IPS-NIHi7 (cell line): ENCODE results near the gene SLCO2A1.

Source experiments
- DNase-seq: peaks from one replicate; pipeline ENCODE4 v3.0.0; 2012; ENCODE audit warnings: mixed read lengths; ENCODE audit errors: extremely low spot score

SLCO2A1 gene

DNA sequence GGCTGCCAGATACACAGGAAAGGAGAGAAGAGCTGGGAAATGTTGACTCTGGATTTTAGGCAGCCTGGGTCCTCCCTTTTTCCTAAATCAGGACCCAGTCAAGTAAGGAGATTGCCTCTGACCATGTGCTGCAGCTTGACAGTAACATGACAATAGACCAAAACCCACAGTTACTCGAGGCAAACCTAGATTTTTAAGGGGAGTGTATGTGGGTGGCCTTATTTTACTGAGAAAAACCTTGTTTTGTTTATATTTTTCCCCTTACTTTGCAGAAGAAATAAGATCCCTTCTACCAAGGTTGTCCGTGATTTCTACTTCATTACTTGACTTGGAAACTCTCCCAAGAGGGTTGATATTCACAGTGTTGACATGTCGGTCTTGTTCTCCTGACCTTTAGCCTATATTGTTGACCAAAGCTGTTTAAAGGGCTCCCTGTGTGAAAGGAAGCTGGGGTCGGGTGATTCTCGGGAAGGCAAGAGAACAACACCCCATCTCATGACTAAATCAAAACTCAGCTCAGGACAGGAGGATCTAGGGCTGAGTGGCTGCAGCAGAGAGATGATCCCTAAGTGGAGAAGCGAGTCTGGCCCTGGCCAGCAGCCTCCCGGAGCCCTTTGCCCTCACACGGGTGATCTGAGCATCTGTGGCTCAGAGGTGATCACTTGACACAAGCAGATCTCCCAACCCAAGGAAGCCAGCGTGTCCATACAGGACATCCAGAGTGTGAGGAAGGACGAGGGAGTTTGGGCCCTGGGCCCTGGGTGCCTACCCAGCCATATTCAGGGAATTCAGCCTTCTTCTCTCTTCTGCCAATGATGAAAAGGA, 31.0 kb upstream of the SLCO2A1 start:
- no peak for DNase-seq

DNA sequence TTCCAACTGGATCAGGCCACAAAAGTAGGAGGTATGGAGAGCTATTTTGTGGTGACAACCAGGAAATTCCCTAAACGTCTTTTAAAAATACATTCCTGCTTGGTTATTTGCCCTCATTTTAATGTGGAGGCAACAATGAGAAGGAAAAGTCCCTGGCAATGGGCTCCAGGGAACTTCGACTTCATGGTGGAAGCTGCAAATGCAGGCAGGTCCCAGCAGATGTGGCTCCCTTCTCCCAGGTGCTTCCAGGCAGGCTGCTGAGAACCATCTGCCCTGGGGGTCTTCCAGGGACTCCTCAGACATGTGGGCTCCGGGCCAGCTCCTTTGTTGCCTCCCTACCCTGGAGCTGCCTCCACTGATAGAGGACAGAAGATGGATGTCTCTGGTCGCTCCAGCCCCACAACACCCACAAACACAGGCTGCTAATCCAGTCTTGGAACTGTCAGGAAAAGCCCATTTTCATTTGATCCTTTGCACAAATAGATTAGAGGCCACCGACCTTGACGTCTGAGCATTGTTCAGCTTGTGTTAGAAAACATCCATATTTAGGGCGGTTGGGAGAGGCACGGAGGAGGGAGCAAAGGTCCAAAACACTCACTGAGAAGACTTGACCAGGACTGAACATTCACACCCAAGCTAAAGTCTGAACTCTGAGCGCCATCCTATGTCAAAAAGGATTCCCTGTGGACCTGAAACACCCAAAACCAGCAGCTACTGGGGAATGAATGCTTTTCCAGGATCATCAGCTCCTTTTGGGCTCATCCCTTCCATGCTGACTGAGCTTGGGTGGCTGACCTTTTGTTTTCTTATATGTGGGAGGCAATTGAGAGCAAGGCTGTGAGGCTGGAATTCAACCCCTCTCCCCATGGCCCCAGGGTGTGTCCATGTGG, 30.2 kb upstream of the SLCO2A1 start:
- DNase-seq, result peak; percentile 28

GRCh38 chr3:134059035-134059601, 29.4 kb upstream of the SLCO2A1 start:
- no peak for DNase-seq

- DNase-seq, result peak; percentile 35
These were observed 28.0 kb upstream of the SLCO2A1 start for GRCh38 chr3:134057654-134058110.

DNA sequence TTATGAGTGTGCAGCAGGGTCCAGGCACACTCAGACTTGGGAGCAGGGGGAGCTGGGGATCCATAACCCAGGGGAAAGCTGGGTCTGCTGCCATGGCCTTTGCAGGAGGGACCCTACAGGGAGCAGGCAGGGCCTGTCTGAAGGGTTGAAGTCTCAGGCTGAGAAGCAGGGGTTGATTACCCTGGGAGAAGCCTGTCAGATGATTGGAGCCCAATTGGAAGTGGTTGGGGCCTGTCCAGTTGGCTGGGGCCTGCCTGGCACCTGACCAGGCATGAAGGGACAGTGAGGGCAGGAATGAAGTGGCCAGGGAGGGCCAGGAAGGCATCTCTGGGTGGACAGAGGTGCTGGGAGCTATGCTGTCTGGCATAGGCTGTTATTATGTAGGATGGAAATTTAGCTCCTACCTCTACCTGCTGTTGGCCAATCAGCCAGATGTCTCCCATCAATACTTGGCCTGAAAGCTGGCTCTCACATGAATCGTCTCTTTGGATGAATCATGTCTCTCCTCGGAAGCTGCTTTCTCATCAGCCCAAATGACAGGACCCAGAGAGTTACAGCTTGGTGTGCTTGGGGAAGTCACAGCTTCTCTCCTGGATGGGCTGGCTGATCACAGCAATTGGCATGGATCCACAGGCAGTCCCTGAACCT, 27.4 kb upstream of the SLCO2A1 start:
- DNase-seq, result no peak

DNA sequence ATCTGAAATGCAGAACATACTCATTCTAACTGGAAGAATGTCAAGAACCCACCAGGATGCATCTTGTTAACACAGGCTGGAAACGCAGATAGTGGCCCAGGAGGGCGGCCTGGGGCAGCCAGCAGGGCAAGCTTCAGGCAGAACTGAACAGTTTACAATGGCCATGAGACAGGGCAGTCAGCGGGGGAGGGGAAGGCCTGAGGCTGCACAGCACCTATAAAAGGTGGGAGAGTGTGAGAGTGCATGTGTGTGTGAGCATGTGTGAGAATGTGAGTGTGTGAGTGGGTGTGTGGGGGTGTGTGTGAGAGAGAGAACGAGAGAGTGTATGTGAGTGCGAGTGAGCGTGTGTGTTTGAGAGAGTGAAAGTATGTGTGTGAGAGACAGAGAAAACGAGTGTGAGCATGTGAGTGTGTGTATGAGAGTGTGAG, 26.8 kb upstream of the SLCO2A1 start:
- no peak for DNase-seq

DNA sequence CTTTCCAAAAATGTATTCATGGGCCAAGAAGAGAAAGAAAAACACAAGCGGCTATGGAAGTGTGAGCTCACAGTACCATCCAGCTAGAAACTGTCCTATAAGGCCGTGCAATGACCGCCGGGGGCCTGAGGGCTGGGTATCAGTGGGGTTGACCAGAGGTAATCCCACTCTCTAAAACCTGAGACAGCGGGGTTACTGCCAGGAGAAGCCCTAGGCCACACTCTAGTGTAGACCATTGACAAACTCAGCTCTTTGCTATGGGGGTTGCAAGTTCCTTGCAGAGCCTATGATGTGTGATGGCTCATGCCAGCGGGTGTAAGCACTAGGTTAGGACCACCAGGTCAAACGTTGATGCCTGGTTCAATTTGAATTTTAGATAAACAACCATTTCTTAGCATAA, 25.9 kb upstream of the SLCO2A1 start:
- no peak for DNase-seq

GRCh38 chr3:134054881-134055280, 25.2 kb upstream of the SLCO2A1 start:
- no peak for DNase-seq

DNA sequence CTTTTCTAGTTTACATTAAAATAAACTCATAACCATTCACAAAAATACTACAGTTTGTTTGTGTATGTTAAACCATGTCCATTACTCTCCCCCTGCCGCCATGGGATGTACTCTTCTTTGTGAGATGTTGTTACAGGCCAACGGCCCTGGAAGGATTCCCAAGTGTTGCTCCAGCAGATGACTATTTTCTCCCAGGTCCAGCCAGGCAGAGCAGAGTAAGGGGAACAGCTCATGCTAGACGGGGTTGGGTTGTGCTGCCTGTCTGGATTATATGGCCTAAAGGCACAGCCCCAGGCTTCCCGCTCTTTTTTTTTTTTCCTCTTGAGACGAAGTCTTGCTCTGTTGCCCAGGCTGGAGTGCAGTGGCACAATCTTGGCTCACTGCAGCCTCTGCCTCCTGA, 24.5 kb upstream of the SLCO2A1 start:
- DNase-seq, result no peak

DNA sequence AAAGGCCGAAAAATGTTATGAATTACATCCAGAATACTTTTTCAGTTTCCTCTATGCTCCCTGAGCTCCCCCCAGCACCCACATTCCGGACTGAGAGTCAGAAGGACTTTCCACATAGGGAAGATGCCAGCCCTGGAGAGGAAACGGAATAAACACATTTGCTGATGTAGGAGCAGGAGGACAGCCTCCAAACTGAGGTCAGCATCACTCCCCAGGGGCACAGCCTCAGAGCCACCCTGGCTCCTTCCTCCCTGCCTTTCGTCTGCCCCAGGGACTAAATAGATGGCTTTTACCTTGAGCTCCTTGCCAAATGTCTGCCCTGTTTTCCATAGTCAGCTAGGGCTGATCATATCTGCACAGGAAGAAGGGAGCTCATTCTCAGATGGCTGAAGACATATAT, 22.6 kb upstream of the SLCO2A1 start:
- no peak for DNase-seq

GRCh38 chr3:134049676-134050075, 20.0 kb upstream of the SLCO2A1 start:
- no peak for DNase-seq

GRCh38 chr3:134048278-134048996, 18.7 kb upstream of the SLCO2A1 start:
- DNase-seq, result no peak

GRCh38 chr3:134044459-134044858, 14.7 kb upstream of the SLCO2A1 start:
- no peak for DNase-seq

- no peak for DNase-seq
These were observed 10.3 kb upstream of the SLCO2A1 start for GRCh38 chr3:134040066-134040465.

GRCh38 chr3:134039161-134039862, 9.6 kb upstream of the SLCO2A1 start:
- peak; percentile 83 for DNase-seq

- DNase-seq, result no peak
These were observed 9.0 kb upstream of the SLCO2A1 start for GRCh38 chr3:134038716-134039115.

- no peak for DNase-seq
These were observed 8.4 kb upstream of the SLCO2A1 start for GRCh38 chr3:134038071-134038491.

GRCh38 chr3:134037168-134037567, 7.4 kb upstream of the SLCO2A1 start:
- DNase-seq, result no peak

DNA sequence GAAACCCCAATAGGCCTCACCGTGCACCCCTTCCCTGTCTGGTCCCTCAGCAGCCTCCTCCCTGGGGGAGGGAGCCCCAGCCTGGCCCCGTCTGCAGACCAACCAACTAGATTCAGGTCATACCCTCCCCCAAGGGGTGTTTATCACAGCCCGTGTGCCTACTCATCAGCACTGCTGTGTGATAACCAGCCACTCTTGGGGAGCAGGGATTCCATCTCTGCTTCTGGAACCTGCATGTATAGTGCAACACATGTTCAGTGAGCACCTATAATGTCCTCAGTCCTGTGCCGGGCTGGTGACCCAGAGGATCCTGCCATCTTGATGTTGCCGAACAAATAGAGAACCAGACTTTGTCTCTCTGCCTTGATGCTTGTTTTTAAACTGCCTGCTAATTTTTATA, 6.6 kb upstream of the SLCO2A1 start:
- DNase-seq, result no peak

GRCh38 chr3:134035836-134036235, 6.1 kb upstream of the SLCO2A1 start:
- DNase-seq, result no peak
